Naive thymus-derived CD4-positive, alpha-beta T cell (primary cell): ENCODE measurements around the gene F2RL2. TPM values are rescaled to one million over a fixed set of nuclear protein-coding genes. Genes with fewer than 3 reads are reported as not detected.

Experiments used
- ATAC-seq: fragments of 150-1000 bp; cut with Tn5 transposase; 2 replicates; pipeline ENCODE4 v1.10.0; 2021; ENCODE audit warnings: mild to moderate bottlenecking, moderate library complexity
- CTCF ChIA-PET: fragments of 350-600 bp; sonication (Branson Sonifier 250); formaldehyde crosslinking; loops from one replicate; lab custom pipeline; 2021; ENCODE audit warnings: antibody characterized with exemption; lab: Charles Lee
- POLR2A ChIA-PET: fragments of 350-600 bp; sonication (Branson Sonifier 250); formaldehyde crosslinking; loops from one replicate; lab custom pipeline; 2021; ENCODE audit warnings: antibody characterized with exemption, inconsistent platforms; lab: Charles Lee
- DNase-seq, 9 donors: peaks; one replicate each; pipeline versions ENCODE4 v3.0.0 to v3.0.0-alpha.2; 2020 to 2022; ENCODE audit warnings: mixed read lengths in 1 of 9
- H3K27ac ChIP-seq: one replicate; pipeline ENCODE4 v1.7.0; 2013; ENCODE audit warnings: mild to moderate bottlenecking, low read depth, low read length, moderate library complexity
- H3K27me3 ChIP-seq, 2 donors: one replicate each; pipeline ENCODE4 v1.7.0; 2013; ENCODE audit warnings: low read length in 2 of 2, mild to moderate bottlenecking in 2 of 2, moderate library complexity in 2 of 2; ENCODE audit not compliant: control insufficient read depth in 2 of 2, insufficient read depth in 2 of 2
- H3K36me3 ChIP-seq, 3 experiments: 1 replicate in 2 of 3; 2 replicates in 1 of 3; pipeline ENCODE4 v1.7.0; 2013; ENCODE audit warnings: low read length in 3 of 3, mild to moderate bottlenecking in 3 of 3, moderate library complexity in 1 of 3; ENCODE audit not compliant: insufficient read depth in 3 of 3, control insufficient read depth in 2 of 3
- H3K4me1 ChIP-seq, 2 donors: one replicate each; pipeline ENCODE4 v1.7.0; 2013; ENCODE audit warnings: low read length in 2 of 2, mild to moderate bottlenecking in 2 of 2, moderate library complexity in 1 of 2; ENCODE audit not compliant: control insufficient read depth in 2 of 2, insufficient read depth in 2 of 2
- H3K4me3 ChIP-seq: 2 replicates; pipeline ENCODE4 v1.7.0; 2013; ENCODE audit warnings: mild to moderate bottlenecking, low read length
- H3K9me3 ChIP-seq, 3 experiments: 1 replicate in 2 of 3; 2 replicates in 1 of 3; pipeline ENCODE4 v1.7.0; 2013; ENCODE audit warnings: low read length in 3 of 3; ENCODE audit not compliant: control insufficient read depth in 2 of 3
- H3K27ac Mint-ChIP-seq, 9 donors: one replicate each; pipeline ENCODE4 v1.8.0; 2020 to 2022; ENCODE audit warnings: mixed read lengths in 9 of 9, mild to moderate bottlenecking in 8 of 9, moderate library complexity in 5 of 9, inconsistent platforms in 2 of 9
- H3K27me3 Mint-ChIP-seq, 5 donors: one replicate each; pipeline ENCODE4 v1.8.0; 2021 to 2022; ENCODE audit warnings: mixed read lengths in 5 of 5, mild to moderate bottlenecking in 1 of 5
- H3K36me3 Mint-ChIP-seq, 5 donors: one replicate each; pipeline ENCODE4 v1.8.0; 2020 to 2022; ENCODE audit warnings: mixed read lengths in 5 of 5, mild to moderate bottlenecking in 3 of 5, inconsistent platforms in 1 of 5
- H3K4me1 Mint-ChIP-seq, 7 donors: one replicate each; pipeline ENCODE4 v1.8.0; 2020 to 2022; ENCODE audit warnings: mixed read lengths in 7 of 7, mild to moderate bottlenecking in 3 of 7, inconsistent platforms in 1 of 7
- H3K4me3 Mint-ChIP-seq, 10 donors: one replicate each; pipeline ENCODE4 v1.8.0; 2020 to 2022; ENCODE audit warnings: mild to moderate bottlenecking in 10 of 10, mixed read lengths in 10 of 10, moderate library complexity in 6 of 10, inconsistent platforms in 2 of 10
- H3K9me3 Mint-ChIP-seq, 11 donors: one replicate each; pipeline ENCODE4 v1.8.0; 2020 to 2022; ENCODE audit warnings: mixed read lengths in 11 of 11, mild to moderate bottlenecking in 4 of 11, inconsistent platforms in 1 of 11, moderate library complexity in 1 of 11
- intact Hi-C, 2 donors: fragments of 100-400 bp; cut with micrococcal nuclease; formaldehyde crosslinking; loops; one replicate each; pipeline ENCODE4 v1.15.1; 2023
- polyA plus RNA-seq, 2 donors: library from polyadenylated mRNA; unstranded; fragments of 300-500 nt; fragmentation: Illumina TruSeq; gene quantifications; one replicate each; pipeline ENCODE4 v1.2.3, GENCODE V29; 2021
- total RNA-seq, 6 experiments: library from RNA in 5 of 6; stranded (reverse) in 5 of 6; gene quantifications; 1 replicate in 5 of 6; 2 replicates in 1 of 6; pipeline ENCODE4 v1.2.3 and lab custom pipeline; 2021 to 2026

F2RL2 gene
- total and polyA plus RNA-seq, 7 experiments from 2014 or later = 0.46 to 0.51 TPM; not detected in 5

GRCh38 chr5:76649140-76649539, 25.9 kb upstream of the F2RL2 start:
- H3K4me1 ChIP-seq = no peaks in the 10 kb centered on the region
- no peak overlapping the region for H3K4me3 ChIP-seq
- Mint-ChIP-seq H3K27me3 (no peaks in the 10 kb centered on the region), H3K4me1 (peaks cover 0 to 4% (median 0%) of the 10 kb centered on the region in 7 donors), H3K4me3 (no peak overlapping the region), H3K27ac (no peak overlapping the region), H3K9me3 (peaks cover 7 to 28% (median 17%) of the 10 kb centered on the region in 11 donors), H3K36me3 (peaks cover 27 to 75% (median 73%) of the 10 kb centered on the region in 5 donors)
- H3K9me3 ChIP-seq = peaks cover 0 to 17% (median 4%) of the 10 kb centered on the region in 3 experiments
- intact Hi-C loops = no loop called here
- peaks cover 0 to 39% (median 10%) of the 10 kb centered on the region in 3 experiments for H3K36me3 ChIP-seq
- no peak for ATAC-seq
- no peak for DNase-seq
- no peaks in the 10 kb centered on the region for H3K27me3 ChIP-seq
- CTCF ChIA-PET = no interaction called here
- H3K27ac ChIP-seq = no peak overlapping the region
- POLR2A ChIA-PET = no interaction called here

- CTCF ChIA-PET = interaction anchor here (1.4 kb wide), 1 partner anchor 44 kb away, joined by 5 read pairs; no protein-coding TSS in a partner anchor
Observed at GRCh38 chr5:76643371-76643770, 20.2 kb upstream of the F2RL2 start.

GRCh38 chr5:76642390-76643040, 19.3 kb upstream of the F2RL2 start:
- Histone ChIP-seq H3K36me3 (peaks cover 5 to 15% (median 11%) of the 10 kb centered on the region in 3 experiments), H3K9me3 (no peaks in the 10 kb centered on the region), H3K4me1 (no peaks in the 10 kb centered on the region), H3K4me3 (no peak overlapping the region), H3K27ac (no peak overlapping the region), H3K27me3 (no peaks in the 10 kb centered on the region)
- POLR2A ChIA-PET = interaction anchor here (1.1 kb wide), 1 partner anchor 32 kb away, joined by 3 read pairs; no protein-coding TSS in a partner anchor
- Mint-ChIP-seq H3K4me3 (no peak overlapping the region), H3K27me3 (no peaks in the 10 kb centered on the region), H3K9me3 (peaks cover 0 to 7% (median 1%) of the 10 kb centered on the region in 11 donors), H3K27ac (no peak overlapping the region), H3K4me1 (peaks cover 0 to 13% (median 0%) of the 10 kb centered on the region in 7 donors), H3K36me3 (peaks cover 22 to 72% (median 48%) of the 10 kb centered on the region in 5 donors)
- CTCF ChIA-PET = interaction anchor here (0.9 kb wide), 1 partner anchor 11 kb away, joined by 3 read pairs; no protein-coding TSS in a partner anchor
- intact Hi-C loops = loop anchor here in 1 of 2 donors (5.0 kb wide), 1 partner anchor 385 kb away; no protein-coding TSS in a partner anchor
- DNase-seq (no peak), ATAC-seq (no peak)

More at GRCh38 chr5:76643371-76643770, 20.2 kb upstream of the F2RL2 start:
- ATAC-seq (no peak), DNase-seq (no peak)
- H3K27ac ChIP-seq = no peak overlapping the region
- Mint-ChIP-seq H3K36me3 (peaks cover 28 to 78% (median 55%) of the 10 kb centered on the region in 5 donors), H3K27me3 (no peaks in the 10 kb centered on the region), H3K27ac (no peak overlapping the region), H3K4me1 (peaks cover 0 to 12% (median 0%) of the 10 kb centered on the region in 7 donors), H3K4me3 (no peak overlapping the region), H3K9me3 (peaks cover under 1 to 15% (median 7%) of the 10 kb centered on the region in 11 donors)
- H3K36me3 ChIP-seq = peaks cover 5 to 21% (median 16%) of the 10 kb centered on the region in 3 experiments
- intact Hi-C loops = loop anchor here in 1 of 2 donors (5.0 kb wide), 1 partner anchor 386 kb away; no protein-coding TSS in a partner anchor
- H3K4me1 ChIP-seq = no peaks in the 10 kb centered on the region
- no peaks in the 10 kb centered on the region for H3K27me3 ChIP-seq
- H3K4me3 ChIP-seq = no peak overlapping the region
- POLR2A ChIA-PET = no interaction called here
- H3K9me3 ChIP-seq = peaks cover 0 to 8% (median 0%) of the 10 kb centered on the region in 3 experiments

GRCh38 chr5:76641514-76642120, 18.4 kb upstream of the F2RL2 start:
- Histone ChIP-seq H3K36me3 (peaks cover 5 to 19% (median 16%) of the 10 kb centered on the region in 3 experiments), H3K9me3 (no peaks in the 10 kb centered on the region), H3K27ac (no peak overlapping the region), H3K4me3 (no peak overlapping the region), H3K27me3 (no peaks in the 10 kb centered on the region), H3K4me1 (no peaks in the 10 kb centered on the region)
- Mint-ChIP-seq H3K9me3 (peaks cover 0 to 3% (median 0%) of the 10 kb centered on the region in 11 donors), H3K4me1 (peaks cover 0 to 13% (median 0%) of the 10 kb centered on the region in 7 donors), H3K36me3 (peaks cover 27 to 74% (median 49%) of the 10 kb centered on the region in 5 donors), H3K4me3 (no peak overlapping the region), H3K27me3 (no peaks in the 10 kb centered on the region), H3K27ac (no peak overlapping the region)
- ChIA-PET POLR2A (interaction anchor here (1.1 kb wide), 1 partner anchor 31 kb away, joined by 3 read pairs; no protein-coding TSS in a partner anchor), CTCF (interaction anchor here (0.9 kb wide), 1 partner anchor 10 kb away, joined by 3 read pairs; no protein-coding TSS in a partner anchor)
- ATAC-seq (peak; percentile 78), DNase-seq (peak; percentile 13 to 71 (median 55))
- intact Hi-C loops = loop anchor here (1.0 to 5.0 kb wide), 8 partner anchors 40 to 567 kb away; partner anchors contain the start of gene IQGAP2 (in 2 of the 2)

- H3K27me3 Mint-ChIP-seq = no peaks in the 10 kb centered on the region
- Histone ChIP-seq H3K9me3 (no peaks in the 10 kb centered on the region), H3K4me3 (no peak overlapping the region), H3K27ac (no peak overlapping the region), H3K4me1 (no peaks in the 10 kb centered on the region), H3K27me3 (no peaks in the 10 kb centered on the region), H3K36me3 (peaks cover 9 to 33% (median 16%) of the 10 kb centered on the region in 3 experiments)
- ATAC-seq = no peak
- H3K4me1 Mint-ChIP-seq = peaks cover 0 to 13% (median 2%) of the 10 kb centered on the region in 7 donors
- peak overlapping the region; percentile 2 to 74 (median 59) for H3K27ac Mint-ChIP-seq
- no peak for DNase-seq
- intact Hi-C loops = no loop called here
- POLR2A ChIA-PET = interaction anchor here (0.7 kb wide), 1 partner anchor 126 kb away, joined by 4 read pairs; no protein-coding TSS in a partner anchor
- peak overlapping the region in 1 of 10 donors; percentile 26 for H3K4me3 Mint-ChIP-seq
- CTCF ChIA-PET = no interaction called here
- peaks cover 20 to 71% (median 44%) of the 10 kb centered on the region in 5 donors for H3K36me3 Mint-ChIP-seq
- H3K9me3 Mint-ChIP-seq = no peaks in the 10 kb centered on the region
Observed at GRCh38 chr5:76638479-76638878, 15.3 kb upstream of the F2RL2 start.

GRCh38 chr5:76637490-76637889, 14.3 kb upstream of the F2RL2 start:
- Histone ChIP-seq H3K27me3 (no peaks in the 10 kb centered on the region), H3K9me3 (no peaks in the 10 kb centered on the region), H3K27ac (no peak overlapping the region), H3K36me3 (peaks cover 9 to 27% (median 10%) of the 10 kb centered on the region in 3 experiments), H3K4me3 (no peak overlapping the region), H3K4me1 (no peaks in the 10 kb centered on the region)
- Mint-ChIP-seq H3K27me3 (no peaks in the 10 kb centered on the region), H3K4me3 (no peak overlapping the region), H3K9me3 (no peaks in the 10 kb centered on the region), H3K27ac (peak overlapping the region in 2 of 9 donors; percentile 23 to 63), H3K4me1 (peaks cover 0 to 13% (median 2%) of the 10 kb centered on the region in 7 donors), H3K36me3 (peaks cover 17 to 68% (median 41%) of the 10 kb centered on the region in 5 donors)
- ChIA-PET CTCF (interaction anchor here (0.6 kb wide), 1 partner anchor 1006 kb away, joined by 5 read pairs; no protein-coding TSS in a partner anchor), POLR2A (no interaction called here)
- ATAC-seq (no peak), DNase-seq (no peak)
- intact Hi-C loops = no loop called here
